HG03575 (cell line): ENCODE measurements around the gene WFS1.

ENCODE experiments used
- ATAC-seq: cut with Tn5 transposase; IDR thresholded peaks from one replicate; pipeline ENCODE4 v1.9.1; 2021; ENCODE audit not compliant: unreplicated experiment, insufficient number of reproducible peaks, low FRiP score; ENCODE audit errors: extremely low read depth

WFS1 gene

GRCh38 chr4:6292376-6293096 is 22.9 kb downstream of the WFS1 start:
- ATAC-seq, result no peak

- ATAC-seq, result no peak
These were observed 23.4 kb downstream of the WFS1 start for GRCh38 chr4:6293097-6293445.

- ATAC-seq, result no peak
These were observed 24.0 kb downstream of the WFS1 start for GRCh38 chr4:6293661-6294060.

DNA sequence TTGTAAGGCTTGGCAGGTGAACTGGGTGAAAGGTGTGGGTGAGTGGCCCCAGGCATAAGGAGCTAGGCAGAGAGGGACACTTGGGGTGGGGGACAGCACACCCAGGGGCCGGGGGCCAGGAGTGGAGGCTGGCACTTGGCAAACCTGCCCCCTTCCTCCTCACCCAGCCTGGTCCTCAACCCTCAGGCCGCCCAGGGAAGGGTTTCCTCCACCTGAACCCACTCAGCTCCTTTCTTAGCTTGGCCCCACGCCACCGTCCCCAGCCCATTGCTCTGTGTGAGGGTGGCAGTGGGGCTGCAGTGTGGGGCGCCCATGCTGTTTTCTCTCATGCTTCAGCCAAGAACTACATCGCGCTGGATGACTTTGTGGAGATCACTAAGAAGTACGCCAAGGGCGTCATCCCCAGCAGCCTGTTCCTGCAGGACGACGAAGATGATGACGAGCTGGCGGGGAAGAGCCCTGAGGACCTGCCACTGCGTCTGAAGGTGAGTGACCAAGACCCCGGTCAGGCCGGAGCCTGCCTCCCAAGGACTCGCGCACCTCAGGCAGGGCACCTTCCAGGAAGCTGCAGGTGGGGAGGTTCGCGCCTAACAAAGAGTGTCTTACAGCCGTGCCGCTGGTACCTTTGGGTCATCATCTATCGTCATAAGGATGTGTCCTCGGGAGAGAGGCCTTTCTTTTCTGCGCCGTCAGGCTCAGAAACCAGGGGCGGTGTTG is 25.2 kb downstream of the WFS1 start:
- no peak for ATAC-seq

GRCh38 chr4:6295495-6295894 is 25.8 kb downstream of the WFS1 start:
- no peak for ATAC-seq

DNA sequence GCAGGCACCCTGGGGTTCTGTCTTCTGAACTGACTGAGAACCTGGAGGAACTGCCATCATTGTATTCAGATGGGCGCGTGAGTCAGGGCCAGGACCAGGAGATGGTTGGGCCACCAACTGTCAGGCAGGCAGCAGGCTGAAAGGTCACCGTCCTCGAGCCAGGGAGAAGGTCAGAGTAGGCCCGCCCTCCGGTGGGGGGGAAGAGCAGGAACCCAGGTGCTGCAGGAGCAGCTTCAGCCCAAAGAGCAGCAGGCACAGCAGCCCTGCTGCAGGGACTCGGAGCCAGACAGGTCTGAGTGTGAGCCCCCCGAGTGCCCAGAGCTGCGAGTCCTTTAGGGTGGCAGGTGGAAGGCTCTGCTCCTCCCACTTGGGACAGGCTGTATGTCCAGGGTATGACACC is 26.4 kb downstream of the WFS1 start:
- ATAC-seq, result no peak

DNA sequence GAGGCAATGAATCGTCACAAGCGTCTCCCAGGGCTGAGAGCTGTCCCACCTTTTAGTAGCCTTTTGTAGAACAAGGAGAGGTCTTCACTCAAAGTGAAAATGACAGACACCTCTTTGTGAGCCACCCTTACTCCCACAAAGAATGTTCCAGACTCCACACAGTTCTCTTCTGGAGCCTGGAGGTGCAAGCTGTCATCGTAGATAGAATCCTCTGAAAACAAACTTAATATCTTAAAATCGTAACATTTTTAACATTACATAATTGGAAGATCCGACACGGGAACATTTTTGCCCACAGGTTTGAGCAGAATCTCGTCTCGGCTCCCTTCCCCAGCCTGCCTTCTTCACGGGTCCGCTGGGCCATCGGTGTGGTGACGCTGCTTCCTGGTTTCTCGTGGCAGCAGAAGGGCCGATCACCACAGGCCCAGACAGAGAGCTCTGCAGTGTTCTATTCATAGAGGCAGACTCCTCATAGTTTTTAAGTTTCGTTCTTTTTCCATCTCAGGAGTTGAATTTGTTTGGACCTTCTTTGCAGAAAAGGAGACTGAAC is 27.7 kb downstream of the WFS1 start:
- no peak for ATAC-seq

DNA sequence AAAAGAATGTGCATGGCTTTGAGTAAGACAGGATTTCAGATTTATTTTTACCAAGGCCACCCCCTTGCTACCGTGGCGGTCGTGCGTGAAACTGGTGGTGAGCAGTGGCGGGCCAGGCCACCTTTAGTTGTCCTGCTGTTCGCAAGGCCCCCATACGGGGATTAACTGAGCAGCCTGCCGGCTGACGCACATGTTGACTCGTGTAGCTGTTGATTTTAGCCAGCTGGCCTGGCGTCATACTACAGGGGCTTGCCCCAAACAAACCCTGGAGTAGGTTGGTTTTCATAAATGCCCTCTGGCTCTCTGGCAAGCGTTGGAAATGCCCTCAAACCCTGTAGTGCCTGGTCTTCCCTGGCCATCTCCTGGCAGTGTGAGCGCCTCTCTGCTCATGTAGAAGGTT is 28.4 kb downstream of the WFS1 start:
- ATAC-seq, result no peak

DNA sequence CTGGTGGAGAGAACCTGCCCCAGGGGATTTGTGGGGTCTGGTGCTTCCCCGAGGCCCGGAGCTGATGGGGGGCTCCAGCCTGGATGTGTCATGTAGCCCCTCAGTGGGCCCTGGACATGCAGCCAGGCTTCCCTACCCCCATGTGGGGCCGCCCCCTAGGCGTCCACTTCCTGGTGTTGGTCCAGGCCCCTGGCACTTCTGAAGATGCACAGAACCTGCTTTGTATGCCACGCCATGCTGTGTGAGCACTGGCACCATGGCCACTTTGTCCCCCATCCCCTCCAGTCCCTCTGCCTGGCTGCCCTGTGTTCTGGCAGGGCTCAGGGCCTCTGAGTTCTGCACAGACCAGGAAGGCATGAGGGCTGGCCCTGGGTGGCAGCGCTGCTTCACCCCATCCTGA is 29.2 kb downstream of the WFS1 start:
- no peak for ATAC-seq

DNA sequence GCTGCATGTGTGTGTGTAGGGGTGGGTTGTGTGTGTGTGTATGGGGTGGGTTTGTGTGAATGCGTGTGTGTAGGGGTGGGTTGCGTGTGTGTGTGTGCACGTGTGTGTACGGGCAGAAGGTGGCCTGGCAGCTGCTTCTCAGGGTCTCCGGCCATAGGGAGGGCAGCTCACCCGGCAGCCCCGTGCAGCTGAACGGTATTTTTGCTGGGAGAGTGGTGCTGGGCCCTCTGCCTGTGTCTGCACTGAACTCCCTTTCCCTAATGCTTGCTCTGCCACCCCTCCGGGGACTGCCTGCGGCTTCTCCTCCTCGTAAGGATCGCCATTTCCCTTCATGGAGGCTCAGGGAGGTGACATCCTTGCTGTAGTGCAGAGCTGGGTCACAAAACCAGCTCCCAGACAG is 30.2 kb downstream of the WFS1 start:
- ATAC-seq, result no peak

- ATAC-seq, result no peak
These were observed 30.7 kb downstream of the WFS1 start for GRCh38 chr4:6300359-6300758.

GRCh38 chr4:6301051-6301731 is 31.5 kb downstream of the WFS1 start:
- no peak for ATAC-seq

GRCh38 chr4:6301732-6302442 is 32.2 kb downstream of the WFS1 start:
- ATAC-seq, result no peak

- no peak for ATAC-seq
These were observed 33.2 kb downstream of the WFS1 start for GRCh38 chr4:6302869-6303268.

GRCh38 chr4:6303943-6304342 is 34.3 kb downstream of the WFS1 start:
- ATAC-seq, result no peak

DNA sequence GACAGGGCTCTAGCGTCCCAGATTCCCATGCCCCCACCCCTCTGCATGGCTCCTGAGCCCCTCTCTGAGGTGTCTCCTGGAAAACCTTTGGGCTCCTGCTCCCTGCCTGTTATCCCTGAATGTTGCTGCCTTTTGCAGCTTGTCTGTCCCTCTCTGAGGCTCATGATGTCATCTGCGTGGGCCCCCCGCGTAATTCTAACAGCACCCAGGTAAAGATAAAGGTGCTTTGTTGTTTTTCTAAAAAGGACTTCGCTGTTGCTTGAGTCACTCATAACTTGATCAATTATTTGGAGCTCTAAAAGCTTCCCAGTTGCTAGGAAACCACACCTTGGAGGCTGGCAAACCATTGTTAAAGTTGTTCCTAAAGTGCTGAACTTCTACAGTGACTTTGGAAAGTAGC is 36.6 kb downstream of the WFS1 start:
- no peak for ATAC-seq

DNA sequence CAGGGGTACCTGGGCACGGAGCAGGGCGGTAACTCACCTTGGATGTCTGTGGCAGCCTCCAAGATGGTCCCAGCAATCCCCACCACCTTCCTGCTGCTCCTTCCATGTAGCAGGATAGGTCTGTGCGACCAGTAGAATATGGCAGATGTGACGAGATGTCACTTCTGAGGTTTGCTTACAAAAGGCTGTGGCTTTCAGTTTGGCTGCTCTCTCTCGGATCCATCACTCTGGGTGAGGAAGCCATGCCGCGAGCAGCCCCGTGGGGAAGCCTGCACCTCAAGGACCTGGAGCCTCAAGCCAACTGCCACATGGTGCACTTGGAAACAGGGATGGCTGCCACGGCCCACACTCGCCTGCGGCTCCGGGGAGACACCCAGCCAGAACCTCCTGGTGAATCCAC is 37.6 kb downstream of the WFS1 start:
- ATAC-seq, result no peak

GRCh38 chr4:6307891-6308290 is 38.2 kb downstream of the WFS1 start:
- no peak for ATAC-seq

GRCh38 chr4:6308899-6309643 is 39.4 kb downstream of the WFS1 start:
- ATAC-seq, result no peak
